Activated T-cell treated with anti-CD3 and anti-CD28 coated beads, Interleukin-2, amount 50 U/mL, for 72 hours (primary cell): Measurements from ENCODE around the gene MAML2. TPM values are rescaled to one million over a fixed set of nuclear protein-coding genes. Genes with fewer than 3 reads are reported as not detected.
A peak's percentile ranks its signal among the peaks of the same experiment; 100 is the strongest.
"Not testable (repeated sequence)": the region's sequence is repeated elsewhere in the genome, so short reads cannot be mapped to it uniquely, and the experiment has no call there.

Experiments
- ATAC-seq, 2 donors: fragments of 150-1000 bp; cut with Tn5 transposase; replicated peaks in 1 of 2; 2 replicates each; pipeline ENCODE4 v1.10.0; 2021; ENCODE audit warnings: moderate library complexity in 2 of 2, mild to moderate bottlenecking in 1 of 2
- DNase-seq, 2 donors: peaks; one replicate each; pipeline ENCODE4 v3.0.0; 2021 to 2022; ENCODE audit warnings: mixed read lengths in 1 of 2
- H3K27ac Mint-ChIP-seq: one replicate; pipeline ENCODE4 v1.8.0; 2022; ENCODE audit warnings: mild to moderate bottlenecking, moderate library complexity, mixed read lengths
- H3K27me3 Mint-ChIP-seq: one replicate; pipeline ENCODE4 v1.8.0; 2022; ENCODE audit warnings: low read depth, mixed read lengths
- H3K36me3 Mint-ChIP-seq, 2 donors: one replicate each; pipeline ENCODE4 v1.8.0; 2022; ENCODE audit warnings: mixed read lengths in 2 of 2, mild to moderate bottlenecking in 1 of 2; ENCODE audit not compliant: insufficient read depth in 2 of 2
- H3K4me1 Mint-ChIP-seq: one replicate; pipeline ENCODE4 v1.8.0; 2022; ENCODE audit warnings: low read depth, mixed read lengths
- H3K4me3 Mint-ChIP-seq, 2 donors: one replicate each; pipeline ENCODE4 v1.8.0; 2022; ENCODE audit warnings: mild to moderate bottlenecking in 2 of 2, mixed read lengths in 2 of 2, moderate library complexity in 2 of 2
- H3K9me3 Mint-ChIP-seq, 2 donors: one replicate each; pipeline ENCODE4 v1.8.0; 2022; ENCODE audit warnings: mixed read lengths in 2 of 2
- total RNA-seq, 2 donors: library from RNA; stranded (reverse); gene quantifications; one replicate each; pipeline ENCODE4 v1.2.3, GENCODE V29; 2022

Gene MAML2
- total RNA-seq, 2 donors from 2014 or later, result 30.5 to 34.6 TPM

- peaks cover 11 to 26% of the 10 kb centered on the region in 2 donors for H3K36me3 Mint-ChIP-seq
- H3K27ac Mint-ChIP-seq, result peak overlapping the region; percentile 100
- peaks cover 1 to 3% of the 10 kb centered on the region in 2 donors for H3K9me3 Mint-ChIP-seq
- no peaks in the 10 kb centered on the region for H3K27me3 Mint-ChIP-seq
- peaks cover 98% of the 10 kb centered on the region for H3K4me1 Mint-ChIP-seq
- no peak for ATAC-seq
- H3K4me3 Mint-ChIP-seq, result peak overlapping the region; percentile 4 to 82
- DNase-seq, result no peak
Observed at GRCh38 chr11:96197103-96197502, 145.9 kb downstream of the MAML2 start.

DNA sequence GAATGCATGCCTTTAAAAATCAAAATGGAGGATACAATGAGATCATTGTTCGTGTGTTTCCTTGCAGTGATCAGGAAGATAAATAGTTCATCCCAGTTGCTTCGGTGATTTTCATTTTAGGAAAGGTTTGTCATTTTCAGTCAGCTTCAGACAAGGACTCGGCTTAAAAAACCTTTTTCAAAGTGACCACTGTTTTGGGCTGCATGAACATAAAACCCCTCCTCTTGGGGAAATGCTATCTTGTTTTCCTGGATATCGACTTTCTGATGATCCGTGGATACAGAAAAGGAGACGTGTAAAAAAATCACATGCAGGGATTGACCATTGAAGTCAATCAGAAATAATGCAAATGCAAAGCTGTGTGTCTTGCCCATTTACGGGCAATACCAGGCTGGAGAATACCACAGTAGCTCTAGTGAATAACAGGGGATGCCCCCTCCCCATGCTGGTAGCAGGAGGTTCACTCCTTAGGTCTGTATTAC is 146.8 kb downstream of the MAML2 start:
- no peak overlapping the region for H3K4me3 Mint-ChIP-seq
- H3K36me3 Mint-ChIP-seq, result peaks cover 16 to 20% of the 10 kb centered on the region in 2 donors
- no peaks in the 10 kb centered on the region for H3K27me3 Mint-ChIP-seq
- H3K9me3 Mint-ChIP-seq, result peaks cover 1 to 3% of the 10 kb centered on the region in 2 donors
- peak overlapping the region; percentile 95 for H3K27ac Mint-ChIP-seq
- peaks cover 99% of the 10 kb centered on the region for H3K4me1 Mint-ChIP-seq
- ATAC-seq (no peak), DNase-seq (no peak)

GRCh38 chr11:96195671-96196070 is 147.3 kb downstream of the MAML2 start:
- DNase-seq (no peak), ATAC-seq (no peak)
- Mint-ChIP-seq H3K4me3 (peak overlapping the region; percentile 18 to 74), H3K4me1 (peaks cover 99% of the 10 kb centered on the region), H3K27me3 (no peaks in the 10 kb centered on the region), H3K36me3 (peaks cover 19% of the 10 kb centered on the region in 2 donors), H3K9me3 (peaks cover 1 to 5% of the 10 kb centered on the region in 2 donors), H3K27ac (peak overlapping the region; percentile 95)

DNA sequence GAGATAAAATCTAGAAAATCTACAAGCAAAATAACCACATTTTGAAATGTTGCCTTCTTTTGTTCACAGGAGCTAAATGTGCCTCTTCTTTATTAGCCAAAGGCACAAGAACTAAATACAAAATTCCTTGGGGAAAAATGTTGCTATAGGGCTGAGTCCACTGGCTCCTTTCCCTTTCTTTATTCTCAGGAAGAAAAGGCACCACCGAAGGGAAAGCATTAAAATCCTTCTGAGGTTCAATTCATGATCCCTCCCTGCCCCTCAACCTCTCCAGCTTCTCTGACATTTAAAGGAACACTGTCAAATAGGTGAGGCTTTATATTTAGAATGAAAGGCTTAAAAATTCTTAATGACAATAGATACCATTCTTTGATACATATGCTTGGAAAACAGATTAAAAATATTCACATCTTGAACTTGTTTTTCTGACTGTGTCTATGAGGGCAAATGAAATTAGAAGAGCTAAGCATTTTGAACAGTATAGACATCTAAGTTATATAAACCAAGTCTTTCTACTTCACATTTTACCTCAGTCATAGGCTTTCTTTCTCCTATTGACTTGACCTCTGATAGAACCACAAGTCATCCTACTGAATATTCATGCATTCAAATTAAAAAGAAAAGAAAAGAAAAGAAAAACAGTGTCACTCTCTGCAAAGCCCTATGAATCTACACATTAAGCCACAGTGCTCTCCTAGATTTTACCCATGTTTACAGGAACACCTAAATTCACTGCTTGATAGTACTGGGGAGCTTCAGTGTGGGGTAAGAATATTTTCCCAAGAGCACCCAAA is 148.2 kb downstream of the MAML2 start:
- peak overlapping the region; percentile 60 to 74 for H3K4me3 Mint-ChIP-seq
- H3K27me3 Mint-ChIP-seq, result no peaks in the 10 kb centered on the region
- DNase-seq (no peak), ATAC-seq (no peak)
- peaks cover 1 to 5% of the 10 kb centered on the region in 2 donors for H3K9me3 Mint-ChIP-seq
- H3K27ac Mint-ChIP-seq, result peak overlapping the region; percentile 95
- H3K4me1 Mint-ChIP-seq, result peaks cover 99% of the 10 kb centered on the region
- peaks cover 19 to 21% of the 10 kb centered on the region in 2 donors for H3K36me3 Mint-ChIP-seq

- DNase-seq (no peak), ATAC-seq (no peak)
- peak overlapping the region; percentile 60 to 74 for H3K4me3 Mint-ChIP-seq
- H3K27ac Mint-ChIP-seq, result peak overlapping the region; percentile 91
- no peaks in the 10 kb centered on the region for H3K27me3 Mint-ChIP-seq
- peaks cover 15 to 16% of the 10 kb centered on the region in 2 donors for H3K36me3 Mint-ChIP-seq
- H3K4me1 Mint-ChIP-seq, result peaks cover 99% of the 10 kb centered on the region
- peaks cover 1 to 5% of the 10 kb centered on the region in 2 donors for H3K9me3 Mint-ChIP-seq
Observed at GRCh38 chr11:96193745-96194443, 149.1 kb downstream of the MAML2 start.

GRCh38 chr11:96191752-96192151 is 151.2 kb downstream of the MAML2 start:
- no peak overlapping the region for H3K4me3 Mint-ChIP-seq
- H3K27ac Mint-ChIP-seq, result peak overlapping the region; percentile 13
- H3K9me3 Mint-ChIP-seq, result peaks cover 0 to 3% of the 10 kb centered on the region in 2 donors
- peaks cover 11 to 13% of the 10 kb centered on the region in 2 donors for H3K36me3 Mint-ChIP-seq
- peaks cover 99% of the 10 kb centered on the region for H3K4me1 Mint-ChIP-seq
- no peaks in the 10 kb centered on the region for H3K27me3 Mint-ChIP-seq
- ATAC-seq (no peak), DNase-seq (no peak)

- peak; percentile 61 for ATAC-seq
- H3K27ac Mint-ChIP-seq, result peak overlapping the region; percentile 89
Observed at GRCh38 chr11:96189351-96189750, 153.6 kb downstream of the MAML2 start.

DNA sequence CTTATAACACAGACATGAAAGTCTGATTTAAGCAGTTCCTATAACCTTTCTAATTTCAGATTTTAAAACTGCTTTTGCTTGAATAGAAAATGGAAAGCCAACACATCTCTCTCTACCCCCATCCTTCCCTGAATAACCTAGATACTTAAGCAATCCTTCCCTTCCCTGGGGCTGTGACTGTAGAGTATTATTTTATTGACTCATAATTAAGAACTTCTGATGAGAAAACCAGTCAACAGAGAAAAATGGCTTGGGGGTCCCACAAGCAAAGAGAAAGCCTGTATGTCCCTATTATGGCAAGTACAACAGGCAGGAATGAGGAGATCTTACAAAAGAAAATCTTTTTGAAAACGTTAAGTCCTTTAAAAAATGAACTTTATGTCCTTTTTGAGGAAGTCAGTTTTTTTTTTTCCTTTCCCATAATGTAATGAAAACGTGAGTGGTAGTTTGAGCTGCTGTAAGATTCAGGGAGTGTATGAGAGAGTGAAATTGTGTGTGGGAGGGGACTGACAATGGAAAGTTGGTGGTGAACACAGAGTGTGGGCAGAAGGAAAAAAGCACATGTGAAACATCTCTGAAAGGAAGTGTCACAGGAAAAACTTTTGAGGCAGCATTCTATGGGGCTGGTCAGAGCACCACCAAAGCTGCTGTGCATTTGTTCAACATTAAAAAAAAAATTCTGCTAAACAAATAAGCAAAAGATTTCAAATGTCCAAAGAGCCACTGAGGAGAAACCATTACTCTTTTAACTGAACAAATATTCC is 154.6 kb downstream of the MAML2 start:
- DNase-seq, result peak; percentile 54 to 58
- H3K27ac Mint-ChIP-seq, result peak overlapping the region; percentile 89
- peaks cover 0 to 3% of the 10 kb centered on the region in 2 donors for H3K9me3 Mint-ChIP-seq
- H3K27me3 Mint-ChIP-seq, result no peaks in the 10 kb centered on the region
- peak overlapping the region; percentile 70 to 71 for H3K4me3 Mint-ChIP-seq
- H3K36me3 Mint-ChIP-seq, result peaks cover 8 to 13% of the 10 kb centered on the region in 2 donors
- H3K4me1 Mint-ChIP-seq, result peaks cover 95% of the 10 kb centered on the region
- peak; percentile 70 to 72 for ATAC-seq

More at GRCh38 chr11:96189351-96189750, 153.6 kb downstream of the MAML2 start:
- H3K27me3 Mint-ChIP-seq, result no peaks in the 10 kb centered on the region
- H3K4me3 Mint-ChIP-seq, result peak overlapping the region; percentile 70 to 71
- H3K9me3 Mint-ChIP-seq, result peaks cover 0 to 3% of the 10 kb centered on the region in 2 donors
- H3K4me1 Mint-ChIP-seq, result peaks cover 98% of the 10 kb centered on the region
- no peak for DNase-seq
- H3K36me3 Mint-ChIP-seq, result peaks cover 8 to 13% of the 10 kb centered on the region in 2 donors

DNA sequence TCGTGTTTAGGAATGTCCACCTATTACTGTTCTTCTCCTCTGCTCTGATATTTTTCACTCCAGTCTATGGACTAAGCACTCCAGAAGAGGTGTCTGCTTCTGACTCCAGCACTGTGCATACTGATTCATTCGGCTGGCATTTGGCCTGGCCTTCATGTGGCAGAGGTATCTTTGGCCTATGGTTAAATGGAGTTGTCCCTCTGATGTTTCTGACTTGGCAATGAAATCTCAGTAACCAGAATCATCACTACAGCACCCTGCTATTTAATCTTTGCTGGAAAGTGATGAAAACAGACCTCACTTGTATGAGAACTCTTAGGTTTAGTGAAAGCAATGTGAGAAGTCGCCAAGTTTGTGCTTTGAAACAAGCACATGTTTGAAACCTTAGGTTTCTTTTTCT is 155.2 kb downstream of the MAML2 start:
- H3K36me3 Mint-ChIP-seq, result peaks cover 8 to 13% of the 10 kb centered on the region in 2 donors
- H3K4me1 Mint-ChIP-seq, result peaks cover 91% of the 10 kb centered on the region
- H3K27ac Mint-ChIP-seq, result peak overlapping the region; percentile 89
- ATAC-seq (peak; percentile 60 to 68), DNase-seq (peak in 1 of 2 donors; percentile 51)
- H3K4me3 Mint-ChIP-seq, result peak overlapping the region; percentile 70 to 71
- H3K27me3 Mint-ChIP-seq, result no peaks in the 10 kb centered on the region
- peaks cover 0 to 3% of the 10 kb centered on the region in 2 donors for H3K9me3 Mint-ChIP-seq

- peak; percentile 11 to 33 for ATAC-seq
- H3K27me3 Mint-ChIP-seq, result no peaks in the 10 kb centered on the region
- DNase-seq, result no peak
Observed at GRCh38 chr11:96186806-96187205, 156.2 kb downstream of the MAML2 start.

GRCh38 chr11:96185220-96185768 is 157.7 kb downstream of the MAML2 start:
- Mint-ChIP-seq H3K4me3 (no peak overlapping the region), H3K27ac (no peak overlapping the region), H3K36me3 (peaks cover under 1 to 4% of the 10 kb centered on the region in 2 donors), H3K4me1 (peaks cover 88% of the 10 kb centered on the region), H3K27me3 (no peaks in the 10 kb centered on the region), H3K9me3 (no peaks in the 10 kb centered on the region)
- DNase-seq, result no peak
- no peak for ATAC-seq

More at GRCh38 chr11:96186806-96187205, 156.2 kb downstream of the MAML2 start:
- Mint-ChIP-seq H3K4me3 (peak overlapping the region; percentile 10 to 70), H3K4me1 (peaks cover 89% of the 10 kb centered on the region), H3K9me3 (peaks cover 0 to 3% of the 10 kb centered on the region in 2 donors), H3K27ac (peak overlapping the region; percentile 89), H3K36me3 (peaks cover 6 to 8% of the 10 kb centered on the region in 2 donors)

DNA sequence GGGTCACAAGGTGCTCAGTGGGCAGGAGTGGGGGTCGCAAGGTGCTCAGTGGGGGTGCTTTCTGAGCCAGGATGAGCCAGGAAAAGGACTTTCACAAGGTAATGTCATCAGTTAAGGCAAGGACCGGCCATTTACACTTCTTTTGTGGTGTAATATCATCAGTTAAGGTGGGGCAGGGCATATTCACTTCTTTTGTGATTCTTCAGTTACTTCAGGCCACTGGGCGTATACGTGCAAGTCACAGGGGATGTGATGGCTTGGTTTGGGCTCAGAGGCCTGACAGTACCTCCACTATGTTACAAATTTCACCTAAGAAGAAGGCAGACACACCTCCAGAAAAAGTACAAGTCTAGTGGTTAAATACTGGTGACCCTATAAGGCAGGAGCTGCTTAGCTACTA is 162.1 kb downstream of the MAML2 start:
- not testable (repeated sequence) for H3K27me3 Mint-ChIP-seq, ATAC-seq, H3K27ac Mint-ChIP-seq, DNase-seq, H3K9me3 Mint-ChIP-seq, H3K4me3 Mint-ChIP-seq
- Mint-ChIP-seq H3K4me1 (peaks cover 88% of the 10 kb centered on the region), H3K36me3 (peaks cover 5 to 18% of the 10 kb centered on the region in 2 donors)
